ENCODE results near the gene ERICH4. TPM values are rescaled to one million over a fixed set of nuclear protein-coding genes. Genes with fewer than 3 reads are reported as not detected.

The ERICH4 gene
- total and polyA plus RNA-seq, 12 donors: 0.10 to 0.37 TPM; not detected in 10

- H3K27me3 ChIP-seq: no peaks in the 10 kb centered on the region
- DNase-seq: no peak
- peak overlapping the region in 9 of 10 donors; percentile 14 to 80 (median 34) for H3K27ac ChIP-seq
- H3K4me3 ChIP-seq: no peak overlapping the region
- ATAC-seq: no peak
- H3K36me3 ChIP-seq: peaks cover 0 to 27% (median 0%) of the 10 kb centered on the region in 9 donors
- 51 to 60% methylated on average over 4 of the region's 4 CpGs for WGBS, 2 donors
- no peaks in the 10 kb centered on the region for H3K9me3 ChIP-seq
- intact Hi-C loops (cut with DNase I): no loop called here
- no peak for TF ChIP-seq CTCF (IDR thresholded peaks at IDR 0.05)
- peaks cover 24 to 81% (median 55%) of the 10 kb centered on the region in 9 donors for H3K4me1 ChIP-seq
These were observed 41.5 kb upstream of the ERICH4 start for GRCh38 chr19:41401483-41401882.

GRCh38 chr19:41402010-41402409, 40.9 kb upstream of the ERICH4 start:
- DNase-seq (no peak), ATAC-seq (no peak)
- intact Hi-C loops (cut with DNase I): no loop called here
- no peaks in the 10 kb centered on the region for H3K9me3 ChIP-seq
- H3K27ac ChIP-seq: peak overlapping the region in 9 of 10 donors; percentile 14 to 80 (median 36)
- no peak for TF ChIP-seq CTCF (IDR thresholded peaks at IDR 0.05)
- peaks cover 0 to 27% (median 0%) of the 10 kb centered on the region in 9 donors for H3K36me3 ChIP-seq
- H3K4me3 ChIP-seq: no peak overlapping the region
- H3K27me3 ChIP-seq: no peaks in the 10 kb centered on the region
- H3K4me1 ChIP-seq: peaks cover 21 to 81% (median 55%) of the 10 kb centered on the region in 9 donors
- WGBS, 2 donors: 72 to 74% methylated on average over 3 of the region's 3 CpGs

GRCh38 chr19:41403181-41403970, 39.6 kb upstream of the ERICH4 start:
- H3K4me3 ChIP-seq: no peak overlapping the region
- 54 to 63% methylated on average over 12 of the region's 12 CpGs for WGBS, 2 donors
- DNase-seq: no peak
- peak overlapping the region in 8 of 10 donors; percentile 9 to 80 (median 37) for H3K27ac ChIP-seq
- H3K4me1 ChIP-seq: peaks cover 22 to 90% (median 63%) of the 10 kb centered on the region in 9 donors
- no peaks in the 10 kb centered on the region for H3K9me3 ChIP-seq
- H3K36me3 ChIP-seq: peaks cover 0 to 27% (median 0%) of the 10 kb centered on the region in 9 donors
- no peak for ATAC-seq
- no peaks in the 10 kb centered on the region for H3K27me3 ChIP-seq
- TF ChIP-seq CTCF (IDR thresholded peaks at IDR 0.05): no peak
- intact Hi-C loops (cut with DNase I): no loop called here

GRCh38 chr19:41405776-41406175, 37.2 kb upstream of the ERICH4 start:
- Histone ChIP-seq H3K27me3 (no peaks in the 10 kb centered on the region), H3K4me3 (no peak overlapping the region), H3K27ac (peak overlapping the region; percentile 29 to 84 (median 72)), H3K9me3 (no peaks in the 10 kb centered on the region), H3K36me3 (peaks cover 0 to 29% (median 0%) of the 10 kb centered on the region in 9 donors), H3K4me1 (peaks cover 28 to 98% (median 76%) of the 10 kb centered on the region in 9 donors)
- no peak for TF ChIP-seq CTCF (IDR thresholded peaks at IDR 0.05)
- WGBS, 2 donors: 65 to 67% methylated on average over 6 of the region's 6 CpGs
- intact Hi-C loops (cut with DNase I): no loop called here
- peak in 1 of 2 donors; percentile 58 for DNase-seq
- ATAC-seq: peak in 7 of 8 donors; percentile 34 to 63 (median 46)
